SHP77 treated with DMSO at 0.1 percent for 48 hours (cell line): ENCODE measurements around the gene SNX13.

ENCODE experiments used
- DNase-seq: peaks from one replicate; lab custom pipeline; 2025; lab: John Stamatoyannopoulos, UW

SNX13 gene, protein sequence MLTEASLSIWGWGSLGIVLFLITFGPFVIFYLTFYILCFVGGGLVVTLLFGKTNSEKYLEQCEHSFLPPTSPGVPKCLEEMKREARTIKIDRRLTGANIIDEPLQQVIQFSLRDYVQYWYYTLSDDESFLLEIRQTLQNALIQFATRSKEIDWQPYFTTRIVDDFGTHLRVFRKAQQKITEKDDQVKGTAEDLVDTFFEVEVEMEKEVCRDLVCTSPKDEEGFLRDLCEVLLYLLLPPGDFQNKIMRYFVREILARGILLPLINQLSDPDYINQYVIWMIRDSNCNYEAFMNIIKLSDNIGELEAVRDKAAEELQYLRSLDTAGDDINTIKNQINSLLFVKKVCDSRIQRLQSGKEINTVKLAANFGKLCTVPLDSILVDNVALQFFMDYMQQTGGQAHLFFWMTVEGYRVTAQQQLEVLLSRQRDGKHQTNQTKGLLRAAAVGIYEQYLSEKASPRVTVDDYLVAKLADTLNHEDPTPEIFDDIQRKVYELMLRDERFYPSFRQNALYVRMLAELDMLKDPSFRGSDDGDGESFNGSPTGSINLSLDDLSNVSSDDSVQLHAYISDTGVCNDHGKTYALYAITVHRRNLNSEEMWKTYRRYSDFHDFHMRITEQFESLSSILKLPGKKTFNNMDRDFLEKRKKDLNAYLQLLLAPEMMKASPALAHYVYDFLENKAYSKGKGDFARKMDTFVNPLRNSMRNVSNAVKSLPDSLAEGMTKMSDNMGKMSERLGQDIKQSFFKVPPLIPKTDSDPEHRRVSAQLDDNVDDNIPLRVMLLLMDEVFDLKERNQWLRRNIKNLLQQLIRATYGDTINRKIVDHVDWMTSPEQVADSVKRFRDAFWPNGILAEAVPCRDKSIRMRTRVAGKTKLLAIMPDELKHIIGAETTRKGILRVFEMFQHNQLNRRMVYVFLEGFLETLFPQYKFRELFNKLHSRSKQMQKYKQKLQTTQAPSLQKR

DNA sequence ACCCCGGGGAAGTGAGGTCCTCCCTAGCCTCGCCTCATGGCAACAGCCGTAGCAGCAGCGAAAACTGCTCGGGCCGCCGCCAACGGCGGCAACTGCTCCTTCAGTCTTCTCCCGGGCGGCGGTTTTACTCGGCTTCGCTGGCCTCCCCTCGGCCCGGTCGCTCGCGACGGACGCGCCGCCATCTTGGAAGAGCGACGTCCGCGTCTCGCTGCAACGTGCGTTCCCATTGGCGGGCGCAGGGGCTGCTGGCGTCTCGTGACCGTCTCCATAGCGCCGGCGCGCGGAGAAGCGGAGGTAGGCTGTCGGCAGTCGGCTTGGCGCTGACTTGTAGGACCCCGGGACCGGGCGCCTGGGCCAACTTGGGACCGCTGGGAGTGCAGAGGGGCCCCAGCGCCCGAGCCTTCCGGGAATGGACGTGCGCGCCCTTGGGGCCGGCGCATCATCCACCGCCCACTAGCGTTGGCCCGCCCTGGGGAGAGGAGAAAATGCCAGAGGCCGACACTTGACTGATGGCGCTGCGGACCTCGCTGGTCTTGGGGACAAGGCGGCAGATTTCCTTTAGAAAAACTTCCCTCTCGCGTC, at the start of gene SNX13:
SNX13 (minus strand) TSS at position 193 of the 582 bp plus-strand sequence. CDS start 199 bp downstream, outside the sequence.
- peak; percentile 85 for DNase-seq

DNA sequence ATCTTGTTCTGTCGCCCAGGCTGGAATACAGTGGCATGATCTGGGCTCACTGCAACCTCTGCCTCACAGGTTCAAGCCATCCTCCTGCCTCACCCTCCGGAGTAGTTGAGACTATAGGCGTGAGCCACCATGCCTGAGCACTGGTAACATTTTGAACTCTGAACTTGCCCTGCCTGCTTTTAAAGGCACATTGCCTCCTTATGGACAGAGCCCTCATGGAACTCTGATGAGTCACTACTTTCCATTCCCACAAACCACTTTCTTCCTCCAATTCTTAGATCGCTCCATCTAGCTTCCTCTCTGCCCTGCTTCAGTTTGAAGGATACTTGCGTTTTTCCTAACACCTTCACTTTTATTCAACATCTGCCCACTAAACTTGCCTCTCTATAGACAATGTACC, 49.3 kb upstream of the SNX13 start:
- DNase-seq, result no peak

DNA sequence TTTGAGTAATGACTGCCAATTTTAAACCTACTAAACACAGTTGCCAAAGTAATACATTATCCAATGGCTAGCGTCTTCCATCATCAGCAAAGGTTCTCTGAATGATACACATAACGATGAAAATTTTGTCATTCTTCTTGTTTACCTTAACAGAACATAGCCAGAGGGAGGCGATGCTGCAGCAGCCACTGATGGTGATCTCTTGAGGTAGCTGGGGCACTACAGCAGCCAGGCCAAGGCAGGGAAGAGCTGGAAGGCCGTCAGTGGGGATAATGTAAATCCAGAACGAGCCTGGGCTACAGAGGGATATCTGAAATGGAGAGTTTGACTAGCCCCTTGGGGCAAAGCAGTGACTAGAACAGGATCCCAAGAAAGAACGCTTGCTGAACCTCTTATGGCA, 48.6 kb upstream of the SNX13 start:
- DNase-seq, result no peak

DNA sequence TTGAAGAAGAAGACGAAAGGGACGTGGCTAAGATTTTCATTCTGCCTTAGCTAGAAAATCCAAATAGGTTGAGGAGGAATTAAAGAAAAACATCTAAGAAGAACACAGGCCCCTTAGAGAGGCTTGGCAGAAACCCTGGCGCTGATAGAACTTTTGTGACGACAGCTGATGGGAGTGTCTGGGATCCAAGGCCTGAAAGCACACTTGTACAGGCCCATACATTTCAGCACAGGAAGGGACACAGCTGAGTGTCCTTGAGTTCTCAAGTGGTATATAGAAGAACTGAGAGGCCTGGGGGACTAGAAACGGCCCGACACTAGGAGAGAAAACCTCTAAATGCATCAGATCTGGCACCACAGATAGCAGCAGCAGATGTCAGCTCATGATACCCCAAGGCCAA, 47.8 kb upstream of the SNX13 start:
- no peak for DNase-seq

DNA sequence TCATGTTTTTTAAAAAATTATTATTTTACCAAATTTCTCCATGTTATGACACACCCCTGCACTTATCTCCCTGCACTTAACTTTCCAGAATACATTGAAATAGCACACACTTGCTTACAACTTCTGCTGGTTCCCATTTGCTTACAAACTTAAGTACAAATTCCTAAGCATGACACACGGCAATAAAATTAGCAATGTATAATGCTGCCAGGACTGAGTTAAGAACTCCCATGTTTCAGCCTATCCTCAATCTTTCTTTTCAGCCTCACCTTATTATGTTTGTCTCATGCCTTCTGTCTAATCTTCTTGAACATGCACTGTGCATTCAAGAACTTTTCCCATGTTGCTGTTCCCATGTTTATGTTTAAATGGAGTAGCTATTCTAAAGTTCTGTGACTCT, 46.6 kb upstream of the SNX13 start:
- DNase-seq, result no peak

DNA sequence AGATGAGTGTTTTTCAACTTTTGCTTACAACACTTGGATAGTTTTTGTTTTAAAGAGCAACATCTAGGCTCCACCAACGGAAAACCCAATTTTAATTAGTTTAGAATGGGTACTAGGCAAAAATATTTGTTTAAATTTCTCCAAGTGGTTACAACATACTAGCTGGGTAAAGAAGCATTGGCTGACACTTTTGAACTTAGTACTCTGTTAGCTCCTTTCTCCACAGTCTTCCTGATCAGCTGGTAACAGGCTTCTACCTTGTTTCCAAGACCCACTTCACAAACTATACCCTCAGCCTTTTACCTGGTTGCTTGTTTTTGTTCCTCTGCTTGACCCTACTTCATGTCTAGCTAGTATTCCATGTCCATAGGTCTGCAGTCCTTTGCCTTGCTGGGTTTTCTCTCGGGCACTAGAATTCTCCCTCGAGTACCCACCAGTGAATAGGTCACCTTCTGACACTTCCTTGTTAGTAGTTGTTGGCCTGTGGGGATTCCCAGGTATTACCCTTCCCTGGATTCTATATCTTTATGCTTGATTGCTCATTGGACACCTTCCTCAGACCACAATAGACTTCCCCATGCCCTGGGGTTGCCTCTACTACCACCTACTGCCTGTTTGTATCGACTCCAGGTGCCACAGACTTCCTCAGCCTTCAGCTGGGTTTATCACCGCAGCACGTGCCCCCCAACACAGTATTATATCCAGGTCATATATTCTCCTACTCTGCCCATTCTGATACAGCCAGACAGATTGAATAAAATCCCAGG, 45.4 kb upstream of the SNX13 start:
- no peak for DNase-seq

DNA sequence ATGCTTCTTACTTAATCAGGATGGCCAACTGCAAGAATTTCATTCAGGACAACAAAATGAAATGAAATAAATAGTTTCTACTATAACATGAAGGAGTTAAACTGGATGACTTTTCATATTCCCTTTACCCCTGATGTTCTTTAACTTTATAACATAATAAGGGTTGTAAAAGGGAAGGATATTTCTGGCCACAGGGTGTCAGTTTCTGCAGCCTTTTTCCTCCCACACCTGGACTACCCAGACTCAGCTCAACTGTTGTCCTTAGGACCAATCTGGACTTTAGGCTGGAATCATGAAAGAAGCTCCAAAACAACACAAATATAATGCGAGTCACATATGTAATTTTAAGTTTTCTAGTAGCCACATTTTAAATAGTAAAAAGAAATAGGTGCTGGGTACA, 44.0 kb upstream of the SNX13 start:
- no peak for DNase-seq

DNA sequence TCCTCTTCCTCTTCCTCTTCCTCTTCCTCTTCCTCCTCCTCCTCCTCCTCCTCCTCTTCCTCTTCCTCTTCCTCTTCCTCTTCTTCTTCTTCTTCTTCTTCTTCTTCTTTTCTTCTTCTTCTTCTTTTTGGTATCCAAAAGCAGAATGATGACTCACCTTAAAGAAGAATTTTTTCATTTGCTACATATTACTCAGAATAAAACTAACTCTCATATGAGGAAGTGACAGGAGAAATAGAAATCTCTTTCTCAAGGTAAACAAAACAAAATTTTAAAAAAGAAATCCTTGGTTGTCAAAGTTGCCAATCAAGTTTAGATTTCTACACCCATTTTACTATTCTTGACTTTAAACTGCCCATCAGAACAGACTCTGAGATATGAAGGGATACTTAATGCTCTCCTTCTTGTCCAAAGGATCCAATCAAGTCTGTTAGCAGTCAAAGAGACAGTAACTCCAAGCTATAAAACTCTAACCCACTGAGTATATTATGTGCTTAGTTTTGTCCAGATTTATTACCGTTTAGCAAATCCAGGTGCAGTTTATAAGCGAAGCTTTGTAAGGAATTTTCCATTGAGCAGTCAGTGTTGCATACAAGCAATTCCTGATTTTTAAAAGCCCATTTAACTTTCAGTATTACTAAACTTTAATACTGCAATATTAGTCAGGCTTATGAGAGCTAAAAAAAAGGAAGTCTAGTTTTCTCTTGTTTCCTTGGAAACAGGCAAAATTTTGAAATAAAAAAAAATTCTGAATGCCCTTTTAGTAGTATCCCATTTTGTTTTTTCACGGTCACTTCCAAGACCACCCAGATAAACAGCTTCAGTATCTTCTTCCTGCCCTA, 43.1 kb upstream of the SNX13 start:
- DNase-seq, result no peak

DNA sequence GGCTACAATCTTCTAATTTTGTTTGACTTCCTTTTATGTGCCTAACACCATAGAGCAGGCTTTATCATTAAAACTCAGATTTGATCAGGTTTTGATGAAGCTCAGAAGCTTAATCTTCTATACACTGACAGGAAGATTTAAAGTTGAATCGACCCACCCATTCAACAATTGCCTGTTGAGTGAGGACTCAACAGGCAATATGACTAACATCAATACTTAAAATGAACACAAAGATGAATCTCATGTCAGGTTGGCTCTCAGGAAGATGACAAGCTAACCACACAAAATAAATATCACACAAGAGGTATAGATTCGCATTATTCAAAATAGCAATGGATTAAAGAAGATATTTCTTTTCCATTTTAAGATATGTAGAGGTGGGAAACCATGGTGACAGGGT, 36.7 kb upstream of the SNX13 start:
- no peak for DNase-seq

DNA sequence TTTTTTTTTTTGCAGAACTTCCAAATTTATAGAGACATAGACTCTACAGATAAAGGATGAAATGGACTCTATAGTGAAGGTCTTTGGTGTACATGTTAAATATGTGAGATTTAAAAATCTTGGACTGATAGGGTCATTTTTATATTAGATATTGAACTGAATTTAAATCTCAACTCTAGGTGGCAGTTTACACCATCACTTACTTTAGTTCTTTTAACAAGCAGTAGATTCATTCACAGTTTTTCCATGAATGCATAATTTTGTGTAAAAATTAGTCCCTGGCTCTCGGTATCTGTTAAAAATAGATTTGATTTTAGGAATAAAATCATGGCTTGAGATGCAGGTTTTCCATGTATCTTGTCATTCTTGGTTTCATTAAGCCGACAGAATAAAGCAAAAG, 31.1 kb upstream of the SNX13 start:
- no peak for DNase-seq

DNA sequence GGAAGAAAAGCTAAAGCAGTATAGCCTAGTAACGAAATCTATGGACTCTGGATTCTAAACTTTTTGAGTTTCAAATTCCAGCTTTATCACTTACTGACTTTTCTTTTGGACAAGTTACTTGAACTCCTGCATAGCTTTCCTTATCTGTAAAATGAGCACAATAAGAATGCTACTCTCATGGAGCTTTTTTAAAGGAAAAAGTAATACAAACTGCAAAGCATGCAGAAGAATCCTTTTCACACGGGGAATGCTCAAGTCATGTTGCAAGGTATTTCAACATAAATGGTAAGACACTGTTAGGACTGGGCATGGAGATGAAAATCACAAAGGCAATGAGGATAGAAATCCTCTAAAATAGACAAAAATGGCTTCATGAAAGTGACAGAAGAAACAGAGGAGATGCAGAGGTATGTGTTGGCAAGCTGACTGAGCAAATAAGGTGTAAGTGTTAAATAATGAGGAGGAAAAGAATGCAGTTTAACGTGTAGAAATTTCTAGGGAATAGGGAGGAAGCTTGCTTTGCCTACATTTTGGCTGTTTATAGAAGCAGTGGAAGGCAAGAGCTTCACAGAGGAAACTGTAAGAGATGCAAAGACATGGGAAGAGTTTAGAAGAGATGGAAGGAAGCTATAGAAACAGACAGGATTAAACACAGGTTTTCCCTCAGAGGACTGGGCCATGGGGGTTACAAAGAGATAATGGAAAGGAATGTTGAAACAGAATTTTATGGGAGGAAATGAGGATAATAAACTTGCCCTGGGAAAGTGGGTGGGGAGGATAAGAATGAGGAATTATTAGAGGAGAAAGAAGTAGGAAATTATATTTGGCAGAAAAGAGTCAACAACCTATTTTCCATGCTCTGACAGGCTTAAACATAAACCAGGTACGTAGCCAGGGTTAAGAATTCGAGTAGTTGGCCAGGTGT, 28.8 kb upstream of the SNX13 start:
- no peak for DNase-seq

DNA sequence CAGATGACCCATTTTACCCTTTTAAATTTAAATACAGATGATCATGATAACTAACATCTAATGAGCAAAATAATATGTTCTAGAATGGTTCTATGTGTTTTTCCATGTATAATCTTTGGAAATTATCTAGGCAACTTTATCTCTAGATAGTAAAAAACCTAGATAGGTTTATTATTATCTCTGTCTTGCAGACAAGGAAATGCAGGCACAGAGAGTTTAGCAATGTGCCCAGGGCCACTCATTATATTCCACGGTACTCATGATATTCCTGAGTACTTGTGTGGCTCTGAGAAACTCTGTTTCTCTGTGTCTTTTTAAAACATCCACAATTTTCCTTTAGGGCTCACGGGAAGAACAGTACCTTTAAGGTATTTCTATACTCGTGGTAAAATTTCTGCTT, 26.4 kb upstream of the SNX13 start:
- no peak for DNase-seq

DNA sequence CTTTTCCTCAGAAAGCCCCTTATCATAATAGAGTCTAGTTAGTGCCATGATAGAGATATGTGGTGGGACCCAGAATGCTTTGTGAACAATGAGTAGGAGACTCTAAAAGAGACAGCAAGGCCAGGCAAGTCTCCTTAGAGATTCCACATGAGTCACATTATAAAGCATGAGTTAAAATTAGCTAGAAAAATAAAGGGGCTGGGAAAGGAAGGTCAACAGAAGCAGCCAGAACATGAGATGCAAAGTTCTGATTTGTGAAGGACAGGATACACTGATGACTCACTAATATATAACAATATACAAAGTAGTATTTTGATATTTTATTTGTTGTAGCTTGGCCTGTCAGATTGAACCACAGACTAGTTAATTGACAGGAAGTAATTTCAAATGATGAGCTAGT, 25.3 kb upstream of the SNX13 start:
- no peak for DNase-seq

DNA sequence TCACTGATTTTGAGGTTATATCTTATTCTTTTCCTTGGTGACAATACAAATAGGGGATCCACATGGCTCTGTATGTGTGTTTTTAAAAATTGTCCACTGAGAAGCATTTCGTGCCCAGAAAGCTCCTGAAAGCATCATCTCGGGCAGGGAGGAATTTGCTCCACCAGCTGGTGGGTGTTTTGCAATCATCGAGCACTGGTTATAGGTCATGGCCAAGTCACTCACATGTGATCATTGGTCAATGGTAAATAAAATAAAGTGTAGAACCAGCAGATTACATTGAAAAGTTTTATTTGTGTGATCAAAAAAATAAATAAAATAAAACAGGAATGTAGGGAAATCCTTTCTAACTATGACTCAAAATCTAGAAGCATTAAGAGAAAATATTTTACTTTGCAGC, 23.0 kb upstream of the SNX13 start:
- no peak for DNase-seq

DNA sequence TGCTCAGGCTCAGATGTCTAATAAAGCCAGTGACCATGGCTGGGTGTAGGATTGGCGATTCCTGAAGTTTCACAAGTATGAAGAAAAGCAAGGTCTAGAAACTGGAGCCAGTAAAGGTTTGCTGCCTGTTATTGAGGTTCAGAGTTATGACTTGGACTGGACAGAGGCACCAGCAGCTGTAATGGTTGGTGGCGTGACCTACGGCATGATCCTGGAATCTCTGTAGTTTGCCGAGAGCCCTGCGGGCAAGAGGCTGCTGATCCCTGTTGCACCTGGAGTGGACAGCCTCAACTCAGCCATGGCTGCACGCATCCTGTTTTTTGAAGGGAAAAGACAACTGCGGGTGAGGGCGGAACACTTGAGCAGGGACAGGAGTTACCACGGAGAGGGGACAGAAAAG, 22.4 kb upstream of the SNX13 start:
- no peak for DNase-seq

DNA sequence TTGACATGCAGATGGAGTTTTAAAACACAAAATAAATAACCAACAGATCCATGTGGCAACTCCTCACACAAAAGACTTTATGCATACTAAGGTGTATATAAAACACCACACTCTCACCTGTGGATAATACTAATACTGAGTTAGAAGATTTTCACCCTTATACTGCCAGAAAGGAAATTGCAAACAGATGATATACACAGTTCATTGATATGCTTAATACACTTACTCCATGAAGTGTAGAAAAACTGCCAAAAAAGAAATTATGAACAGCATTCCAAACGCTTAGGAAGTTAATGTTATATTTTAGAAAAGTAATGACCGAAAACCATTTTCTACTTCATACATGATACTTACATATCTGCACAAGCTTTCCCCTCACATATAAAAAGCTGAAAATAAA, 17.6 kb upstream of the SNX13 start:
- DNase-seq, result no peak

DNA sequence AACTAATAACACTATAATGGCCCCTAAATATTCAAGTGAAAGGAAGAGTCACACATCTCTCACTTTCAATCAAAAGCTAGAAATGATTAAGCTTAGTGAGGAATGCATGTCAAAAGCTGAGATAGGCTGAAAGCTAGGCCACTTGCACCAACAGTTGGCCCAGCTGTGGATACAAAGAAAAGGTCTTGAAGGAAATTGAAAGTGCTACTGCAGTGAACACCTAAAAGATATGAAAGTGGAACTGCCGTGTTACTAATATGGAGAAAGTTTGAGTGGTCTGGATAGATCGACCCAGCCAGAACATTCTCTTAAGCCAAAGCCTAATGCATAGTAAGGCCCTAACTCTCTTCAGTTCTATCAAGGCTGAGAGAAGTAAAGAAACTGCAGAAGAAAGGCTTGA, 12.1 kb upstream of the SNX13 start:
- DNase-seq, result no peak

DNA sequence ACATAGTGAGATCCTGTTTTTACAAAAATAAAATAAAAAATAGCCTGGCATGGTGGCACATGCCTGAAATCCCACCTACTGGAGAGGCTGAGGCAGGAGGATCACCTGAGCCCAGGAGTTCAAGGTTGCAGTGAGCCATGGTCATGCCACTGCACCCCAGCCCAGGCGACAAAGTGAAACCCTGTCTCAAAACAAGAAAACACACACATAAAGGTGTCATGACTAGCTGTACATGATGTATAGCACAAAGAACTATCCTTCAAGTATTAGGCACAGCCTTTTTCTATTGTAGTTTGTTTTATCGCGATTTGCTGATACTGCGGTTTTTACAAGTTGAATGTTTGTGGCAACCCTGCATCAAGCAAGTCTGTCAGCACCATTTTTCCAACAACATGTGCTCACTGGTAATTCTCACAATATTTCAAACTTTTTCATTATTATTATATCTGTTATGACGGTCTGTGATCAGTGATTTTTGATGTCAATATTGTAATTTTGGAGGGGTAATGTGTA, 11.5 kb upstream of the SNX13 start:
- no peak for DNase-seq

DNA sequence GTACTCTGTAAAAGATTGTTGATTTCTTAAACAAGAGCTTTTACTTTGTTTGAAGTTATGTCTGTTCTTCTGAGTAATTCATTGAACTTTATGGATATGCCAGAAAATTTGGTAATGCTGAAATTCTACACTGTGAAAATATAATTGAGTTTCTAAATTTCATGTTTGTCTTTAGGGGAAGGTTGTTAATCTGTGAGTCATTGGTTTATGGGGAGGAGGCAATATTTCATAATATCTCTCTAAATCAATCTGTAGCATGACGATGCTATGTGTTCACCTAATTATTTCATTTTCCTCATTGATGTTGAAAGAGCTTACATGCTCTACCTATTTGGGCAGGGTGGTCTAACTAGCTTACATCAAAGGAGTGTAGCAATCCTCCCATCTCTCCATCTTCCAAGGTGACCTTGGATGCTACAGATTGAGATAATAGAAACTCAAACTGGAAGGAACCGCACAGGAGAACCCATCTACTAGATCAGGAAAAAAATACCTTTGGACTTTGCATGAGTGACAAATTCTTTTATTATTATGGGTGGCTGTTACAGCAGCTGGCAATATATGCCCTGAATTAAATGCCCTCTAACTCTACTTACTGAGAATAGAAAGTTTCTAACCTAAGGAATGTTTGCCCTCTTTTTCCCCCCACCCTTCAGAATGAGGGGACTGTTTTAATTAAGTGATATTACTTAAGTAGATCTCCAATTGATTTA, 8.4 kb upstream of the SNX13 start:
- no peak for DNase-seq
